ENCODE measurements around the gene ZNF276. TPM values are rescaled to one million over a fixed set of nuclear protein-coding genes. Genes with fewer than 3 reads are reported as not detected.

Gene ZNF276
- total RNA-seq, 1 experiment from 2014 or later = 18.6 TPM

- Mint-ChIP-seq H3K27ac (no peak overlapping the region), H3K36me3 (ENCODE audit: insufficient read depth in 1 of 3, low read depth in 3 of 3) (peaks cover 25 to 47% (median 33%) of the 10 kb centered on the region in 3 experiments; a peak in 6 of 7 replicates), H3K4me1 (peaks cover 7 to 10% of the 10 kb centered on the region in 2 experiments), H3K27me3 (ENCODE audit: low read depth) (peaks cover 48% of the 10 kb centered on the region), H3K4me3 (peak overlapping the region in 1 of 2 experiments; percentile 44; a peak in 1 of 5 replicates), H3K9me3 (no peaks in the 10 kb centered on the region; a peak in 1 of 5 replicates)
- Histone ChIP-seq H3K27ac (ENCODE audit: insufficient read length, low read depth, low read length) (no peak overlapping the region), H3T11ph (ENCODE audit: low read length) (no peak overlapping the region), H3K9ac (ENCODE audit: extremely low read depth, insufficient read length, low read length) (no peak overlapping the region), H2BK15ac (ENCODE audit: low read depth, low read length) (no peak overlapping the region), H3K79me1 (ENCODE audit: insufficient read depth, low read depth, low read length, poor library complexity, severe bottlenecking) (no peaks in the 10 kb centered on the region), H3K4me2 (ENCODE audit: insufficient read depth, insufficient read length, low read length) (no peak overlapping the region), H3K79me2 (ENCODE audit: insufficient read depth, low read length) (no peaks in the 10 kb centered on the region), H3K14ac (ENCODE audit: insufficient read depth, low read length) (no peak overlapping the region), H4K91ac (ENCODE audit: insufficient read length, low read depth, low read length) (no peak overlapping the region), H3K23me2 (ENCODE audit: insufficient read length, low read depth, low read length, poor library complexity, severe bottlenecking) (peaks cover 18% of the 10 kb centered on the region), H2BK120ac (ENCODE audit: low read depth, low read length, poor library complexity, severe bottlenecking) (no peak overlapping the region), H2BK12ac (ENCODE audit: insufficient read length, low read depth, low read length) (no peak overlapping the region), H3K27me3 (ENCODE audit: insufficient read depth, low read length) (peaks cover 2% of the 10 kb centered on the region; the same call in 1 of the 2 replicates), H3K4ac (ENCODE audit: low read depth, low read length) (no peak overlapping the region), H2AK5ac (ENCODE audit: insufficient read length, low read length) (no peak overlapping the region), H2AFZ (ENCODE audit: low read length) (no peak overlapping the region), H2BK20ac (ENCODE audit: low read depth, low read length, poor library complexity, severe bottlenecking) (no peak overlapping the region), H3K23ac (ENCODE audit: insufficient read length, low read depth, low read length) (no peak overlapping the region), H4K5ac (ENCODE audit: insufficient read length, low read depth, low read length) (no peak overlapping the region), H3K56ac (ENCODE audit: insufficient read length, low read depth, low read length) (no peak overlapping the region), H3K4me1 (ENCODE audit: insufficient read depth, low read length) (no peaks in the 10 kb centered on the region), H4K20me1 (ENCODE audit: control insufficient read depth, insufficient read depth, insufficient read length) (no peaks in the 10 kb centered on the region), H3K9me3 (ENCODE audit: control insufficient read depth, low read depth, low read length) (no peaks in the 10 kb centered on the region), H3K18ac (ENCODE audit: insufficient read length, low read depth, low read length) (no peak overlapping the region), H4K8ac (replicated peaks; ENCODE audit: insufficient read length, low read depth, low read length) (no peak overlapping the region), H2BK5ac (ENCODE audit: insufficient read length, low read length) (no peak overlapping the region)
- DNase-seq = no peak
- no peak for TF ChIP-seq CTCF (conservative IDR thresholded peaks at IDR 0.05)
- no CpG with 5 or more reads among the region's 29 CpGs for WGBS (ENCODE audit: extremely low coverage, insufficient read length, low lambda C conversion rate)
Measured at GRCh38 chr16:89716916-89717687, 4.2 kb upstream of the ZNF276 start.

All from H9 (cell line).